HepG2 (cell line): ENCODE results near the gene HELLS. TPM values are rescaled to one million over a fixed set of nuclear protein-coding genes. Genes with fewer than 3 reads are reported as not detected.

Source experiments
- CCDC6 ChIP-seq: sonication (generic); formaldehyde crosslinking; IDR thresholded peaks from 2 replicates; pipeline ENCODE4 v1.8.1; 2022; ENCODE audit warnings: mild to moderate bottlenecking, missing genetic modification reagents, moderate library complexity
- DBP ChIP-seq: sonication (generic); formaldehyde crosslinking; IDR thresholded peaks from 2 replicates; pipeline ENCODE4 v1.4.0; 2020; ENCODE audit warnings: missing genetic modification reagents; ENCODE audit errors: not compliant biosample characterization
- DMTF1 ChIP-seq: sonication (generic); formaldehyde crosslinking; IDR thresholded peaks from 2 replicates; pipeline ENCODE4 v1.4.0; 2020; ENCODE audit warnings: mild to moderate bottlenecking, missing genetic modification reagents
- ELK4 ChIP-seq: sonication (generic); formaldehyde crosslinking; IDR thresholded peaks from 2 replicates; pipeline ENCODE4 v1.9.0; 2021; ENCODE audit warnings: missing genetic modification reagents, borderline replicate concordance
- GPN1 ChIP-seq: sonication (generic); formaldehyde crosslinking; IDR thresholded peaks from 2 replicates; pipeline ENCODE4 v1.5.1; 2020; ENCODE audit warnings: missing genetic modification reagents, borderline replicate concordance
- MED13 ChIP-seq: sonication (generic); formaldehyde crosslinking; IDR thresholded peaks from 2 replicates; pipeline ENCODE4 v1.5.0; 2020; ENCODE audit warnings: missing genetic modification reagents
- MXD4 ChIP-seq: IDR thresholded peaks from 2 replicates; pipeline ENCODE4 v1.6.1; 2016; ENCODE audit warnings: mild to moderate bottlenecking, missing biosample characterization, missing genetic modification reagents
- PCBP1 ChIP-seq: fragments of 200-400 bp; formaldehyde crosslinking; IDR thresholded peaks from 2 replicates; pipeline ENCODE4 v1.6.1; 2017; ENCODE audit warnings: mild to moderate bottlenecking, low read depth, low read length, borderline replicate concordance
- POLR2A ChIP-seq, 2 experiments: IDR thresholded peaks; 2 replicates each; pipeline ENCODE4 v1.6.1; 2011; ENCODE audit warnings: low read depth in 2 of 2, low read length in 2 of 2, mild to moderate bottlenecking in 1 of 2, moderate library complexity in 1 of 2; ENCODE audit not compliant: insufficient read depth in 1 of 2
- RARA ChIP-seq: IDR thresholded peaks from 2 replicates; pipeline ENCODE4 v1.6.1; 2016; ENCODE audit warnings: missing genetic modification reagents, missing compliant biosample characterization
- SETDB1 ChIP-seq: sonication (generic); formaldehyde crosslinking; IDR thresholded peaks from 2 replicates; pipeline ENCODE4 v1.5.1; 2020; ENCODE audit warnings: missing genetic modification reagents, mild to moderate bottlenecking, borderline replicate concordance
- TAF1 ChIP-seq: sonication (generic); formaldehyde crosslinking; IDR thresholded peaks from 2 replicates; pipeline ENCODE4 v1.4.0; 2020; ENCODE audit warnings: missing genetic modification reagents
- ZBTB25 ChIP-seq: IDR thresholded peaks from 2 replicates; pipeline ENCODE4 v1.6.1; 2018; ENCODE audit warnings: missing genetic modification reagents
- ZFP36L2 ChIP-seq: sonication (generic); formaldehyde crosslinking; IDR thresholded peaks from 2 replicates; pipeline ENCODE4 v1.4.0; 2020; ENCODE audit warnings: missing genetic modification reagents
- ZFP62 ChIP-seq: sonication (generic); formaldehyde crosslinking; IDR thresholded peaks from 2 replicates; pipeline ENCODE4 v1.4.0; 2020; ENCODE audit warnings: missing genetic modification reagents
- ZNF282 ChIP-seq: fragments of 450-650 bp; IDR thresholded peaks from 2 replicates; pipeline ENCODE4 v1.6.1; 2018; ENCODE audit not compliant: partially characterized antibody
- ZNF326 ChIP-seq: sonication (generic); formaldehyde crosslinking; IDR thresholded peaks from 2 replicates; pipeline ENCODE4 v1.4.0; 2020; ENCODE audit warnings: missing genetic modification reagents, borderline replicate concordance
- ZNF564 ChIP-seq: sonication (generic); formaldehyde crosslinking; IDR thresholded peaks from 2 replicates; pipeline ENCODE4 v1.8.1; 2023; ENCODE audit warnings: mild to moderate bottlenecking, missing genetic modification reagents
- ZNF577 ChIP-seq: sonication (generic); formaldehyde crosslinking; IDR thresholded peaks from 2 replicates; pipeline ENCODE4 v1.4.0; 2020; ENCODE audit warnings: mild to moderate bottlenecking, low read depth, missing genetic modification reagents, borderline replicate concordance
- ZNF619 ChIP-seq: sonication (generic); formaldehyde crosslinking; IDR thresholded peaks from 2 replicates; pipeline ENCODE4 v1.4.0; 2020; ENCODE audit warnings: mild to moderate bottlenecking, missing genetic modification reagents
- ZNF746 ChIP-seq: sonication (generic); formaldehyde crosslinking; IDR thresholded peaks from 2 replicates; pipeline ENCODE4 v1.8.0; 2022; ENCODE audit warnings: mild to moderate bottlenecking, missing genetic modification reagents
- polyA plus RNA-seq, 8 experiments: library from polyadenylated mRNA; depleted of rRNA in 3 of 8; stranded (reverse) in 7 of 8; unstranded in 1 of 8; fragments of >200 nt; fragmentation: Illumina TruSeq in 4 of 8; extraction: Trizol in 4 of 8; gene quantifications; 2 replicates each; pipeline versions ENCODE4 v1.2.1 to v1.2.3, GENCODE V29; 2011 to 2016; ENCODE audit warnings: low read depth in 4 of 8, missing spikeins in 1 of 8, mixed read lengths in 1 of 8; ENCODE audit not compliant: insufficient read depth in 1 of 8
- total RNA-seq, 5 experiments: library from RNA; depleted of rRNA; stranded (reverse); fragments of >200 nt; fragmentation: Illumina TruSeq; extraction: Trizol; gene quantifications; 2 replicates each; pipeline ENCODE4 v1.2.3, GENCODE V29; 2016; ENCODE audit warnings: low read depth in 1 of 5
- TF ChIP-seq, protein P1 (sequence below): sonication (generic); formaldehyde crosslinking; conservative IDR thresholded peaks from 2 replicates; pipeline ENCODE4 v1.8.0; 2022; ENCODE audit warnings: low read depth, missing genetic modification reagents

The HELLS gene
- total and polyA plus RNA-seq, 2 of the 13 experiments (the other 11 are each of a cell fraction or from before 2014, with no cell fraction given): 22.6 to 84.6 TPM

DNA sequence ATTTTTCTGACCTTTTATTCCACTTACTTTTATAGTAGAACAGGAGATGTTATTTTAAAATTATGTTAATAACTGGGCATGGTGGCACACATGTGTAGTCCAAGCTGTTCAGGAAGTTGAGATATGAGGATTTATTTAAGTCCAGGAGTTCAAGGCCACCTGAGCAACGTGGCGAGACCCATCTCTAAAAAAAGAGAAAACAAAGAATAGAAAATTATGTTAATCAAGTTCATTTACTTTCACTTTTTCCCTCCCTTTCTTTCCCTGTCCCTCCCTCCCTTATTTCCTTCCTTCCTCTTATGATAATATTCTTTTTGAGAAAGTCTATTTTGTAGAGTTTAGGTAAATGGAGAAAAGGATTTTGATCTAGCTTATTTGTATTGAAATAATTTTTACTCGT, 48.9 kb upstream of the HELLS start (continued):
- TF ChIP-seq ZNF326 (no peak), PCBP1 (no peak), CCDC6 (CRISPR knock-in tag) (no peak), ZFP62 (CRISPR knock-in tag) (no peak), RARA (CRISPR knock-in tag) (peak; percentile 19; the same call in 1 of the 2 replicates), MXD4 (CRISPR knock-in tag) (no peak), ZFP36L2 (CRISPR knock-in tag) (no peak), ZNF577 (CRISPR knock-in tag) (no peak), MED13 (no peak), ZBTB25 (CRISPR knock-in tag) (no peak), ZNF619 (CRISPR knock-in tag) (no peak), ZNF282 (no peak), DMTF1 (CRISPR knock-in tag) (no peak), POLR2A (IDR thresholded peaks at IDR 0.05; ENCODE audit: insufficient read depth in 1 of 2, low read depth in 2 of 2, low read length in 2 of 2) (no peak), TAF1 (CRISPR knock-in tag) (no peak), DBP (CRISPR knock-in tag) (no peak), ZNF564 (CRISPR knock-in tag) (no peak), ELK4 (no peak), ZNF746 (no peak), GPN1 (CRISPR knock-in tag) (no peak), SETDB1 (no peak)
- TF ChIP-seq, protein P1, sequence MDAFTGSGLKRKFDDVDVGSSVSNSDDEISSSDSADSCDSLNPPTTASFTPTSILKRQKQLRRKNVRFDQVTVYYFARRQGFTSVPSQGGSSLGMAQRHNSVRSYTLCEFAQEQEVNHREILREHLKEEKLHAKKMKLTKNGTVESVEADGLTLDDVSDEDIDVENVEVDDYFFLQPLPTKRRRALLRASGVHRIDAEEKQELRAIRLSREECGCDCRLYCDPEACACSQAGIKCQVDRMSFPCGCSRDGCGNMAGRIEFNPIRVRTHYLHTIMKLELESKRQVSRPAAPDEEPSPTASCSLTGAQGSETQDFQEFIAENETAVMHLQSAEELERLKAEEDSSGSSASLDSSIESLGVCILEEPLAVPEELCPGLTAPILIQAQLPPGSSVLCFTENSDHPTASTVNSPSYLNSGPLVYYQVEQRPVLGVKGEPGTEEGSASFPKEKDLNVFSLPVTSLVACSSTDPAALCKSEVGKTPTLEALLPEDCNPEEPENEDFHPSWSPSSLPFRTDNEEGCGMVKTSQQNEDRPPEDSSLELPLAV (CRISPR knock-in tag): no peak
